Activated CD4-positive, alpha-beta T cell treated with anti-CD3 and anti-CD28 coated beads, Interleukin-2, amount 50 U/mL, for 16 hours (primary cell): ENCODE measurements around the gene HIPK2.

ENCODE experiments used
- DNase-seq: peaks from one replicate; pipeline ENCODE4 v3.0.0-alpha.2; 2020

Gene HIPK2

DNA sequence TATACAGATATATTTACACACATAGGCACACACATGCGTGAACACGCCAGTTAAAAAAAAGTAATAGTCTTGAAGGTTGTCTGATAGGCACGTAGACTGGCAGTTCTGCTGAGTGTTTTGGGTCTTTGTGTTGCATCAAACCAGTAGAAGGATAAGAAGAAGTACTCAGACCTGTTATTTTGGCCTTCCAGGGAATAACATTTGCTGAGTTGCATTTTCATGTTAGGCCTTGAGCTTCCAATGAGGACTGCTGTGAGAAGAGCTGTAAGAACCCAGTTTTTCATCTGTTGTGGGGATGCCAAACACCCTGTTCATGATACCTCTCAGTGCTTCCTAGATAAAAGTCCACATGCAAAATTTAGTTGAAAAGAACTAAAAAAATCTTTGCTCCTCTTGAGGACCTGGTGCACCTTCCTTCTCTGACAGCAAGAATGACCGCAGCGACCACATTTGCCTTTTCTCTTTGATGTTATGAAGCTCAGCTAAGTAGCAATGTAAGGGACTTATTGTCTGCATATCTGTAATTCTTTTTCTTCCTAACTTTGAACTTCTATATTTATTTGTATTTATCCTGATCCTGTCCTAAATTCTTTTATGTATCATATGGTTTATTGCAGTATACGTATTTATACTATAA is 27.2 kb downstream of the HIPK2 start:
- DNase-seq, result no peak

GRCh38 chr7:139749545-139749944 is 28.3 kb downstream of the HIPK2 start:
- no peak for DNase-seq

GRCh38 chr7:139748941-139749340 is 28.9 kb downstream of the HIPK2 start:
- DNase-seq, result no peak

DNA sequence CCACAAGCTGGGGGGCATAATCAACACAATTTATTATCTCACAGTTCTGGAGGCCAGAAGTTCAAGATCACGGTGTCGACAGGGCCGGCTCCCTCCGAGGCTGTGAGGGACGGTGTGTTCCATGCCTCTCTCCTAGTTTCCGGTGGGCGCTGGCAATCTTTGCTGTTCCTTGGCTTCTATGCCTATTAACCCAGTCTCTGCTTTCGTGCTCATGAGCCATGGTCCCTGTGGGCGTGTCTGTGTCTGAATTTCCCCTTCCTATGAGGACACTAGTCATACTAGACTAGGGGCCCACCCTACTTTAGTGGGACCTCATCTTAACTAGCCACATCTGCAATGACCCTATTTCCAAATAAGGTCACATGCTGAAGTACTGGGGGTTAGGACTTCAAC is 29.4 kb downstream of the HIPK2 start:
- DNase-seq, result no peak

DNA sequence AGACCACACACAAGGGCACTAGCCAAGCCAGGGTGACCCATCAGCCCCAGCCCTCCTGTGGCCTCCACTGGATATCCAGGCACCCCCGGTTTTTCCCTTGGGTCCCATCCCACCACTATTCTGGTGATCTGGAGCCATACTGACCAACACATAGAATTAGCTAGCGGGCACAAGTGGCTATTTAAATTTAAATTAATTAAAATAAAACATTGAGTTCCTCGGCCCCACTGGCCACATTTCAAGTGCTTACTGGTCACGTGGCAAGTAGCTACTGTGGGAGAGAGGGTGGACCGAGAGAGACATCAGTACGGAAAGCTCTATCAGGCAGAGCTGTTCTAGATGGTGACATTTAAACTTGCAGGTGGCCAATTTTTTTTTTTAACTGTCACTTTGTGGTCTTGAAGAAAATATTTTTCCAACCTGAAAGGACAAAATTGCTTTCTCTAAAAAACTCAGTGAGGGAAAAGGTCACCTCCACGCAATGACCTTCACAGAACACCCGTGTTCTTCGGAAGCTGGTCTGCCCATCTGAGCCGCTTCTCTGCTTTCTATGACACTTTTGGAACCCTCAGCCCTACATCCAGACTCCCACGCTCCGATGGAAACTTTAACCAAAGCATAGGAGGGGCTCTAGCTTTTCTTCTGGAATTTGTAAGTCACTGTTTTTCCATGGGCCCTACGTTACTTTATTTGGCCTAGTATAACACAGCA is 30.0 kb downstream of the HIPK2 start:
- no peak for DNase-seq

DNA sequence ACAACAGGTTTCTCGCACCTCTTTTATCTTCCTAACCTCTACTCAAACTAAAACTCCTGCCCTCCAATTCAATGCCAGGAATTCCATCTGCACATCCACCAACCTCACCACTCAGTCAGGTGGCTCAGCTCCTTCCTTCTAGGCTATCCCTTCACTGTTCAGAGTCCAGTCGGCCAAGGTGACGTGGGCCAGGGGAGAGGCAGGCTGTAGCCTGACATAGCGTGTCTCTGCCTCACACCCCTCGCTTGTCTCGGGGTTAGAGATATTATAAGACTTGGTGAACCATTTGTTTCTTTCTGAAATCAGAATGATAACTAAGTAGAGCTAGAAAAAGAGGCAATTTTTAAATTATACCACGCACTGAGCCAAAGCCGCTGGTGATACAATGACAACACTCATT is 31.1 kb downstream of the HIPK2 start:
- DNase-seq, result no peak

- no peak for DNase-seq
Observed at GRCh38 chr7:139745678-139746143, 32.1 kb downstream of the HIPK2 start.

- no peak for DNase-seq
Observed at GRCh38 chr7:139744768-139745677, 32.8 kb downstream of the HIPK2 start.

DNA sequence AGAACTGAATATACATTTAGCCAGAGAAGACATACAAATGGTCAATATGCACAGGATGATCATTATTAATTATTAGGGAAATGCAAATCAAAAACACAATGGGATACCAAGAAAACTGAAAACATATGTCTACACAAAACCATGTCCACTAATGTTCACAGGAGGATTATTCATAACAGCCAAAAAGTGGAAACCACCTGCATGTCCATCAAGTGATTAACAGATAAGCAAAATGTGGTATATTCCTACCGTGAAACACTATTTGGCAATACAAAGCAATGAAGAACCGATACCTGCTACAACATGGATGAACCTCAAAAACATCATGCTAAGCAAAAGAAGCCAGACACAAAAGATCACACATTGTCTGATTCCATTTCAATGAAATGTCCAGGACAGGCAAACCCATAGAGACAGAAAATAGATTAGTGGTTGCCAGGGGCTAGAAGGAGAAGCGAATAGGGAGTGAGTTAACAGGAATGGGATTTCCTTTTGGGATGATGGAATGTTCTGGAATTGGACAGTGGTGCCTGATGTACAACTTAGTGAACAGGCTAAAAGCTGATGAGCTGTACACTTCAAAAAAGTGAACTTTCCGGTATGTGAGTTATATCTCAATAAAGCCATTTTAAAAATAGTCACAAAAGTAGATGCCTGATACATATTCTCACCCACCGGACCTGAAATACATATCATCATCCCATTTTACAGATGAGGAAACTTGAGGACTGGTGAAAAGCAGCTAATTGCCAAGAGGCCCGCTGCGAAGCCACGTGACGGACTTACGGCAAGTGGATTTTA is 33.6 kb downstream of the HIPK2 start:
- DNase-seq, result no peak

DNA sequence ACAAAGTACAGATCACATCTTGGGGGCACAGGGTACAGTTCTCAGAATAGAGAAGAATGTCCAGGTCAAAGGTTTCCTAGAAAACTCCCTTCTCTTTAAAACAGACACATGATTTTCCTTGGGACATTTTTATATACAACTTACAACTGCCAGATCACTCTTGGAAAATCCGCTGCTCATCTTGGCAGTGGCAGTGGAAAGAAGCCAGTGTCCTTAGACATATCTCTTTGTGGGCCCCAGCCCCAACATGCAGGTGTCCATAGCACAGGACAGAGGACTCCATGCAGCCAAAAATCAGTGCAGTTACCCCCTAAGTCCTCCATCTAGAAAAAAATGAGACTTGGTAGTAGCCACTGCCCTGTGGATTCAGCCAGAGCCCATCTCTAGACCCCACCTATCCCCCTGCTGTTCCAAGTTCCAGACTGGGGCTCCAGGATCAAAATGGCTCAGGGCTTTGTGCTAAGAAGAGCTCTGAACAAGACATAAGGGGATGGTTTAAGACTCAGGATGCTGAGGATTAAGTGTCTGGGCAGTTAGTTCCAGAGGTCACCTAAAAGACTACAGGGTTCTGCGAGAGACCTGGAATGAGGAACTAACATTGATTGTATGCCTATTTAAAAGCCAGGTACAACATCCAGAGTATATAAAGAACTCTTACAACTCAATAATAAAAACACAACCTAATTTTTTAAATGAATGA is 34.4 kb downstream of the HIPK2 start:
- no peak for DNase-seq

GRCh38 chr7:139741789-139742344 is 35.9 kb downstream of the HIPK2 start:
- DNase-seq, result no peak

GRCh38 chr7:139741239-139741638 is 36.6 kb downstream of the HIPK2 start:
- DNase-seq, result no peak

DNA sequence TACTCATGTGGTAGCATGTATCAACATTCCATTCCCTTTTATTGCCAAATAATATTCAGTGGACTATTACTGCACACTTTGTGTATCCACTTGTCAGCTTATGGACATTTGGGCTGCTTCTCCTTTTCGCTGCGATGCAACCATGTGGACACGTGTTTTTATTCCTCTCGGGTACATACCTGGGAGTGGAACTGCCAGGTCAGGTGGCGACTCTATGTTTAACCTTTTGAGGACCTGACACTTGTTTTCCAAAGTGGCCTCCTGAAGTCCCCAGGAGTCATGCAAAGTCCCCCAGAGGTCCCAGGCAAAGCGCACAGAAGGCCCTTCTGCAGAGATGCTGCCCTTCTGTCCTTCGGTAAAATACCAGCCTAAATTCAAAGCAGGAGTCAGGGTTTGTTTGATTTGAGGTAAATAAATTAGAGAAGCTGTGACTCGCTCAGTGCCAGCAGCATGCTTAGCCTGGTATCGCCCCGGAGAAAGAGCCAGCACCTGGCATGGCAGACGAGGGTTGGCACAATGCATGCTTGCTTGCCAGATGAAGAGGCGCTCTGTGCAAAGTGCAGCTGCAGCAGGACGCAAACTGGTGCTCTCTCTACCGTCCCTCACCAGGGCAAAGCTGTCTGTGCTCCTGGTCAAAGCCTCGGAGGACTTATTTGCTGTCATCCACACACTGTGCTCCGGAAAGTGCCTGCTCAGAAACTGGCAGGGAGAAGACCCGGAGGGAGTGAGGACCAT is 37.8 kb downstream of the HIPK2 start:
- no peak for DNase-seq

DNA sequence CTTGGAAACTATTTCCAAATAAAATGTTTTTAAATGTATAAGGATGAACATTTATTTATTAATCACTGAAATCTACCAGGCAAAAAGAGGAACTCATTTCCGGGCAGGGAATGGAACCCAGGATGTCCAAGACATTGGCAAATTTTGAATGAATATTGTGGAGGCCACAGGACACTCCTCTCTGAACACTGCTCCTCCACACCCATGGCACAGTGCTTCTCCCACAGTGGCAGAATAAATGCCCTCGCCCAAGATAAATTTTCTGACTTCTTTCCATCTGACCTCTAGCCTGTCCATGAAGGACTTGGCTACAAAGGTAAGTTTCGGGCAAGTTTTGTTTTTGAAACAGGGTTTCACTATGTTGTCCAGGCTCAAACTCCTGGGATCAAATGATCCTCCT is 39.0 kb downstream of the HIPK2 start:
- DNase-seq, result no peak

DNA sequence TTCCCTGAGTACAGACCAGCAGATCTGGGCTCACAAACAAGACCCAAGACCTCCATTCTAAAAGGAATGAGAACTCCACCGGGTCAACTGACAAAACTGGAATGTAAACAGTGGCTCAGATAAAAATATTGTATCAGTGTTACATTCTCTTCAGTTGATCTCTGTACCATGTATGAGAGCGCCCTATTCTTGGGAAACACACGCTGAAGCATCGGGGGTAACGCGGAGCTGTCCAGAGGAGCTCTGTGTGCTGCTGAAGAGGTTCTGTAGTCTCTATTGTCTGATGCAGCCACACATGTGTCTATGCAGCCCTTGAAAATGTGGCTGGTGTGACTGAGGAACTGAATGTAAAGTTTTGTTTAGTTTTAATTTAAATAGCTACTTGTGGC is 39.7 kb downstream of the HIPK2 start:
- DNase-seq, result no peak

GRCh38 chr7:139737221-139738100 is 40.3 kb downstream of the HIPK2 start:
- DNase-seq, result peak; percentile 34

GRCh38 chr7:139735912-139736595 is 41.7 kb downstream of the HIPK2 start:
- DNase-seq, result no peak

DNA sequence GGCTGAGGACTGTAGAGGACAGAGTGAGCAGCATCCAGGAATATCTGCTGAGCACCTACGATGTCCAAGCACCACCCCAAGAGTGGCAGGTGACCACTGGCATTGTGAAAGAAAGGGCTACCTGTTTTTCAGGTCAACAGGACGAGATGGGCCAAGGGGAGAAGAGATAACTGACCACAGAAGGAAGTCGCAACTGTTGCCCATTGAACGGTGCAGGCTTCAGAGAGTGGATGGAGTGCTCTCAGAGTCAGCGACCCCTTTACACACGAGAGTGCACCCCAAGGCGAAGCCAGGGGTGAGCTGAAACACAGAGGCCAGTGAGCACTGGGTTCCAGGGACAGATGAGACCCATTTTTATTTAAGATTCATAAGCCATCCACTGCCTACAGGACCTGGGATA is 42.3 kb downstream of the HIPK2 start:
- no peak for DNase-seq

DNA sequence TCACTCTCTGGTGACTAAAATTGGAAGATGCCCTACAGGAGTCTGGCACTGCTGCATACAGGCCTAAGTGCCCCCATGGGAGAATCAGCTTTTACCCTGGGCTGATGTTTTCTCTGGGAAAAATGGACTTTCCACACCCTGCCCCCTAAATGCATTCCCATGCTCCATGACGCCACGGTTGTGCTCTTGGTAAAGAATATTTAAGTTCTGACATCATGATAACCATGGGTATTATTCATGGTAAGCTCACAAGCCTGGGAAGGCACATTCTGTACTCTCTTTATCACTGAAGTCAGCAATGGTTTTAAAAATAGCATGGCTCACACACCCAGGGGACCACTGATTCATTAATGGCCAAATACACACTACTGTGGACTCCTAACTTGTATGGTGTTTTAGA is 43.4 kb downstream of the HIPK2 start:
- DNase-seq, result no peak
